ENCODE results near the gene QSOX1. TPM values are rescaled to one million over a fixed set of nuclear protein-coding genes. Genes with fewer than 3 reads are reported as not detected.

QSOX1 gene
- total and polyA plus RNA-seq, 2 of the 4 experiments (the other 2 are of a cell fraction), result 102 to 791 TPM

DNA sequence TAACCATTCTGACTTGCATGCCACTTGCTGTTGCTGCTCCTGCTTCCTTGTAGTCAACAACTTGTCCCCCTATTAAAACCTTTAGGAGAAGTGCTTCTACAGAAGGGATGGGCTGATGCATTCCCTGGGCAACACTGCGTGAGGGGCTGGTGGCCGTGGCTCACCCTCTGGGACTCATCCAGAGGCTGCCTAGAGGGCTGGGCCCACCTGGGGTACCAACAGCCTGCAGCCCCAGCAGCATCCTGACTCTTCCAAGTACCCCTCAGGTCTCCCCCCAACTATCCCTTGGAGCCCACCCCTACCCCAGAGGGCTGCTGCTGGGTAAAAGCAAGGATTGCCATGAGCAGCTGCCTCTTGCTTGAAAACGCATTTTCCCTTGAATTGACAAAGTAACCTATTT, 40.7 kb downstream of the QSOX1 start:
- Histone ChIP-seq H2BK15ac (ENCODE audit: low read depth, low read length) (no peak overlapping the region), H2AK5ac (ENCODE audit: low read depth, low read length) (no peak overlapping the region), H4K91ac (ENCODE audit: insufficient read depth, low read depth, low read length) (no peak overlapping the region), H3K79me1 (ENCODE audit: low read depth in 1 of 2, low read length in 2 of 2) (peaks cover 10 to 42% of the 10 kb centered on the region in 2 experiments; a peak in 2 of 4 replicates), H3K18ac (ENCODE audit: low read depth, low read length) (no peak overlapping the region), H3K4me1 (ENCODE audit: control insufficient read depth, insufficient read depth, low read length) (no peaks in the 10 kb centered on the region), H2BK20ac (ENCODE audit: low read depth, low read length) (no peak overlapping the region), H3K9ac (ENCODE audit: low read depth, low read length) (no peak overlapping the region), H4K20me1 (ENCODE audit: insufficient read depth, low read length) (peaks cover 90% of the 10 kb centered on the region), H3K9me3 (ENCODE audit: control insufficient read depth, insufficient read depth, low read length) (no peaks in the 10 kb centered on the region), H2BK5ac (ENCODE audit: low read depth, low read length, poor library complexity, severe bottlenecking) (no peak overlapping the region), H3K9me1 (ENCODE audit: insufficient read depth, low read length) (peaks cover 5% of the 10 kb centered on the region), H2AK9ac (replicated peaks; ENCODE audit: low read depth, low read length, poor library complexity) (no peak overlapping the region), H4K8ac (ENCODE audit: low read depth in 2 of 2, low read length in 2 of 2) (no peak overlapping the region), H3K14ac (replicated peaks; ENCODE audit: low read depth, low read length) (no peak overlapping the region), H3K27me3 (ENCODE audit: control insufficient read depth, insufficient read depth, low read length) (no peaks in the 10 kb centered on the region), H3K36me3 (ENCODE audit: control insufficient read depth, insufficient read depth, low read length) (peaks cover 99% of the 10 kb centered on the region), H2AFZ (replicated peaks; ENCODE audit: low read length, poor library complexity) (no peak overlapping the region), H3K4me3 (ENCODE audit: insufficient read depth, low read depth, low read length) (no peak overlapping the region), H3K56ac (ENCODE audit: extremely low read depth, insufficient read depth, low read length) (no peak overlapping the region), H3K4me2 (ENCODE audit: low read depth, low read length) (no peak overlapping the region), H3K23ac (ENCODE audit: low read depth, low read length) (no peak overlapping the region), H4K5ac (ENCODE audit: low read depth, low read length) (no peak overlapping the region), H3K4ac (ENCODE audit: low read depth, low read length) (no peak overlapping the region), H2BK120ac (ENCODE audit: low read depth, low read length) (no peak overlapping the region), H3K27ac (ENCODE audit: insufficient read depth, low read length) (no peak overlapping the region)
- ChIA-PET POLR2A (ENCODE audit: unreplicated experiment) (no interaction called here), CTCF (no interaction called here)
- intact Hi-C loops (cut with micrococcal nuclease), result no loop called here
- no peak for ATAC-seq (ENCODE audit: low read depth)
- no TSS peak for BruUV-seq (replicated peaks)
- no peak for DNase-seq
- no CpG with 5 or more reads among the region's 3 CpGs for WGBS, 2 experiments (ENCODE audit: extremely low coverage in 2 of 2, insufficient read length in 1 of 2)
- dilution Hi-C loops (cut with HindIII; ENCODE audit: low sequenced_read_pairs, unreplicated experiment), result no loop called here
- no peak for TF ChIP-seq POLR2A (IDR thresholded peaks at IDR 0.05; ENCODE audit: low read depth, low read length)
- no peak for TF ChIP-seq RFX5 (IDR thresholded peaks at IDR 0.05; ENCODE audit: low read depth, low read length)
- TF ChIP-seq RAD21 (IDR thresholded peaks at IDR 0.05; ENCODE audit: low read length), result no peak
- TF ChIP-seq, protein P1, sequence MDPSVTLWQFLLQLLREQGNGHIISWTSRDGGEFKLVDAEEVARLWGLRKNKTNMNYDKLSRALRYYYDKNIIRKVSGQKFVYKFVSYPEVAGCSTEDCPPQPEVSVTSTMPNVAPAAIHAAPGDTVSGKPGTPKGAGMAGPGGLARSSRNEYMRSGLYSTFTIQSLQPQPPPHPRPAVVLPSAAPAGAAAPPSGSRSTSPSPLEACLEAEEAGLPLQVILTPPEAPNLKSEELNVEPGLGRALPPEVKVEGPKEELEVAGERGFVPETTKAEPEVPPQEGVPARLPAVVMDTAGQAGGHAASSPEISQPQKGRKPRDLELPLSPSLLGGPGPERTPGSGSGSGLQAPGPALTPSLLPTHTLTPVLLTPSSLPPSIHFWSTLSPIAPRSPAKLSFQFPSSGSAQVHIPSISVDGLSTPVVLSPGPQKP (IDR thresholded peaks at IDR 0.05; ENCODE audit: borderline replicate concordance, low read depth, low read length), result no peak
- TF ChIP-seq RCOR1 (IDR thresholded peaks at IDR 0.05; ENCODE audit: insufficient replicate concordance, low read length), result no peak
- TF ChIP-seq MXI1 (IDR thresholded peaks at IDR 0.05; ENCODE audit: borderline replicate concordance, low read depth, low read length), result no peak
- TF ChIP-seq MAFK (IDR thresholded peaks at IDR 0.05; ENCODE audit: low read depth, low read length), result no peak
- no peak for TF ChIP-seq NFE2L2 (IDR thresholded peaks at IDR 0.05; ENCODE audit: low read depth, low read length)
- TF ChIP-seq CHD1 (IDR thresholded peaks at IDR 0.05; ENCODE audit: low read depth, low read length), result no peak
- no peak for TF ChIP-seq FOS (IDR thresholded peaks at IDR 0.05; ENCODE audit: low read depth, low read length)
- TF ChIP-seq, protein P2, sequence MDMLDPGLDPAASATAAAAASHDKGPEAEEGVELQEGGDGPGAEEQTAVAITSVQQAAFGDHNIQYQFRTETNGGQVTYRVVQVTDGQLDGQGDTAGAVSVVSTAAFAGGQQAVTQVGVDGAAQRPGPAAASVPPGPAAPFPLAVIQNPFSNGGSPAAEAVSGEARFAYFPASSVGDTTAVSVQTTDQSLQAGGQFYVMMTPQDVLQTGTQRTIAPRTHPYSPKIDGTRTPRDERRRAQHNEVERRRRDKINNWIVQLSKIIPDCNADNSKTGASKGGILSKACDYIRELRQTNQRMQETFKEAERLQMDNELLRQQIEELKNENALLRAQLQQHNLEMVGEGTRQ (IDR thresholded peaks at IDR 0.05; ENCODE audit: low read depth, low read length), result no peak
- no peak for TF ChIP-seq SMC3 (IDR thresholded peaks at IDR 0.05; ENCODE audit: low read depth, low read length)
- TF ChIP-seq, protein P3, sequence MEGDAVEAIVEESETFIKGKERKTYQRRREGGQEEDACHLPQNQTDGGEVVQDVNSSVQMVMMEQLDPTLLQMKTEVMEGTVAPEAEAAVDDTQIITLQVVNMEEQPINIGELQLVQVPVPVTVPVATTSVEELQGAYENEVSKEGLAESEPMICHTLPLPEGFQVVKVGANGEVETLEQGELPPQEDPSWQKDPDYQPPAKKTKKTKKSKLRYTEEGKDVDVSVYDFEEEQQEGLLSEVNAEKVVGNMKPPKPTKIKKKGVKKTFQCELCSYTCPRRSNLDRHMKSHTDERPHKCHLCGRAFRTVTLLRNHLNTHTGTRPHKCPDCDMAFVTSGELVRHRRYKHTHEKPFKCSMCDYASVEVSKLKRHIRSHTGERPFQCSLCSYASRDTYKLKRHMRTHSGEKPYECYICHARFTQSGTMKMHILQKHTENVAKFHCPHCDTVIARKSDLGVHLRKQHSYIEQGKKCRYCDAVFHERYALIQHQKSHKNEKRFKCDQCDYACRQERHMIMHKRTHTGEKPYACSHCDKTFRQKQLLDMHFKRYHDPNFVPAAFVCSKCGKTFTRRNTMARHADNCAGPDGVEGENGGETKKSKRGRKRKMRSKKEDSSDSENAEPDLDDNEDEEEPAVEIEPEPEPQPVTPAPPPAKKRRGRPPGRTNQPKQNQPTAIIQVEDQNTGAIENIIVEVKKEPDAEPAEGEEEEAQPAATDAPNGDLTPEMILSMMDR (conservative IDR thresholded peaks at IDR 0.05; ENCODE audit: low read depth, low read length), result no peak
- no peak for TF ChIP-seq CEBPB (IDR thresholded peaks at IDR 0.05; ENCODE audit: low read depth, low read length)
- no peak for TF ChIP-seq MAZ (IDR thresholded peaks at IDR 0.05; ENCODE audit: borderline replicate concordance, low read depth, low read length)
- TF ChIP-seq BHLHE40 (IDR thresholded peaks at IDR 0.05; ENCODE audit: low read depth, low read length), result no peak
- in situ Hi-C loops (cut with MboI; ENCODE audit: low sequenced_read_pairs), result no loop called here
